ENCODE data around the gene TUSC2. TPM values are rescaled to one million over a fixed set of nuclear protein-coding genes. Genes with fewer than 3 reads are reported as not detected.
"Not testable (repeated sequence)": the region's sequence is repeated elsewhere in the genome, so short reads cannot be mapped to it uniquely, and the experiment has no call there.

Gene TUSC2
- total RNA-seq, 1 donor from 2014 or later, result 20.8 TPM

DNA sequence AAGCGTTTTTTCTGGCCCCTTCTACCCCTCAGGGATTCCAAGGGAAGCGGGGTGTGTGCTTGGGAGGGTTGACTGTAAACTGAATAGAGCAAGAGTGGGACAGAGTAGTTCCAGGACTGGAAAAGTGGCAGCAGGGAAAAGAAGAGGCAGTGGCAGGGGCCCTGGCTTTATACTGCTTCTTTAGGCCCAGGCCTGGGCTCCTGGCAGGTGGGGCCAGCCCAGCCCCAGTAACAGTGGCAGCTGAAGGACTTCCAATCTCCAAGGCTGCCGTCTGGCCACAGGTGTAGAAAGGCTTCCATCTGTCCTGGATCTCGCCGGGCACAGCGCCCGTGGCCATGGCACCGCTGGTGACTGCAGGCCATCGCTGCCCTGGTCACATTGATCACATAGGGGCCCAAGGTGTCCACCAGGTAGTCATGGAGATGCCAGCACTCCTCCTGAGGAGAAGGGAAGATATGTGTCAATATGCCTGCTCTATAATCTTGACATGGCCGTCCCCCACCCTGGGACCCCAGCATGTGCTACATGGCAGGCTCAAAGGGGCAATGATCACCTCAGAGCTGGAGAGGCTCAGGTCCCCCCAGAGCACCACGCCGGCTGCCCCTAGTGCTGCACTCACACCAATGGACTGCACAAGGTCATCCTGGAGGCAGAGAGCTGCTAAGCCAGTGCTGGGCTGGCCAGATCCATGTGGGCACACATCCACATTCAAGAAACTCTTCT is 34.8 kb downstream of the TUSC2 start:
- no peak for DNase-seq

DNA sequence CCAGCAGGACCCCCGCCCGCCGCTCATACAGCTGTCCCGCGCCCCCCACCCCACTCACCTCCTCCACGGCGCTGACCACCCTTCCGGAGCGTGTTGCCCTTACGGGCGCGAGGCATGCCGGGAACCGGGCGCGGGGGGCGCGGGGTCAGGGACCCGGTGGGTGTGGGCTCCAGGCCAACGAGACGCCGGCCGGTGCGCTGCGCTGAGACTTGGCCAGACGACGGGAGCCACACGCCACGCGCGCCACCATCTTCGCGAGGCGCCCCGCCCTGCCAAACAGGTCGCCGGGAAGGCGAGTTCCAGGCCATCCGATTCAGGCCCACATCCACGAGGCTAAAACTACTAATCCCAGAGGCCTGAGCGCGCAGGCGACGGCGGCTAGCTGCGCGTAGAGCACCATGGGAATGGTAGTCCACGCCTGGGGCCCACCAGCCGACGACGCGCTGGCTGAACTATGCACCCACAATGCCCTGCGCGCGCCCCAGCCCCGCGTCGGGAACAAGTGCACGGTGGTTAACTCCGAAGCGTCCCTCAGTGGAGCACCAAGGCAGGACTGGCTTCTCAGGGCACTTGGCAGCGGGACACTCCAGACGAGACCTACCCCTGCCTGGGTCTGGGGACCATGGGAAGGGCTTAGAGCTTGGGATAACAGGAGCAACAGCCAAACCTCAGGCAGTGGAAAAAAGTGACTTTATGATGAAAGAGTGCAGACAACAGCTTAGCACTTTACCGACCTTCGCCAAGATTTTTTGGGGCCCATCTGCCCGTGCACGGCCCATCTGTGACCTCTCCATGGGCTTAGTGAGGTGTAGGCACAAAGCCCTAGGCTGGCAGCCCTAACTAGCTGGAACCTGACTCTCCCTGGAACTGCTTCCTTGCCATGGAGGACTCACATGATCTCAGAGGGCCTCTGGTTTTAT is 35.6 kb downstream of the TUSC2 start, which contains the start of gene IFRD2:
Gene IFRD2, minus strand, starts transcription at position 271 of the 920 bp plus-strand sequence. Its CDS starts 155 bp downstream, at position 116.
- DNase-seq, result peak; percentile 99

DNA sequence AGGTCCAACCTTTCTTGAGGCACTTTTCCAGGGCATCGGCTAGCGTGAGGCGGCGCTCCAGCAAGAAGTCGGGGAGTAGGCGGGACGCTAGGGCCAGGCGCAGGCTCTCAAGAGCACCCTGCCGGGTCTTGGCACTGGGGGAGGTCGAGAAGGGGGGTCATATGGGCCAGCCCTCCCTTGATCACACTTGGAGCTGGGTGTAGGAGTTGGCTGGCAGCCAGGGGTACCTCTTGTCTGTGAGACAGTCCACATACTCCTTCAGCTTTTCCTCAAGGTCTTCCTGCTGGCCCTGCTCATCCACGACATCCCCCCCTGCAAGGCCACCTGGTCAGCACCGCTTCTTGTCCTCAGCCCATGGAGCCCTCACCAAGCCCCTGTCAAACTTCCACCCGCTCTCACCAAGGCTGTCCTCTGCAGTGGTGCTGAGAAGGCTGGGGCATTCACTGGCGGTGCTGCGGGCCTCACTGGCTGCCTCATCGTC is 37.8 kb downstream of the TUSC2 start:
- no peak for DNase-seq

DNA sequence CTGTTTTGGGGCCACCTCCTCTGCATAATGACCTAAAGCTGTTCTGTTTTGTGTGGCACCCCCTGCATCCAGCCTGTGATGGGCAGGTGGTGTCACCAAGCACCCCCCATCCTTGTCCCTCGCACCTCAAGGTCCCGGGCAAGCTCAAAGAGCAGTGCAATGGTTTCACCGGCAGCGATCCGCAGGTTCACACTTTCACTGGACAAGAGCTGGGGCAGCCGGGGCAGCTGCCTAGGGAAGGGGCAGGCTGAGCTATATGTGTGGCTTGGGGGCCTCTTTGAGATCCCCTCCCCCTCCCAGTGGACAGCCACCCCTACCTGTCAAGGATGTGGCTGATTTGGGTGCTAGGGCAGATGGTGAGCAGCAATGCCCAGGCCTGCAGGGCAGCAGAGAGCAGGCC is 38.9 kb downstream of the TUSC2 start:
- no peak for DNase-seq

DNA sequence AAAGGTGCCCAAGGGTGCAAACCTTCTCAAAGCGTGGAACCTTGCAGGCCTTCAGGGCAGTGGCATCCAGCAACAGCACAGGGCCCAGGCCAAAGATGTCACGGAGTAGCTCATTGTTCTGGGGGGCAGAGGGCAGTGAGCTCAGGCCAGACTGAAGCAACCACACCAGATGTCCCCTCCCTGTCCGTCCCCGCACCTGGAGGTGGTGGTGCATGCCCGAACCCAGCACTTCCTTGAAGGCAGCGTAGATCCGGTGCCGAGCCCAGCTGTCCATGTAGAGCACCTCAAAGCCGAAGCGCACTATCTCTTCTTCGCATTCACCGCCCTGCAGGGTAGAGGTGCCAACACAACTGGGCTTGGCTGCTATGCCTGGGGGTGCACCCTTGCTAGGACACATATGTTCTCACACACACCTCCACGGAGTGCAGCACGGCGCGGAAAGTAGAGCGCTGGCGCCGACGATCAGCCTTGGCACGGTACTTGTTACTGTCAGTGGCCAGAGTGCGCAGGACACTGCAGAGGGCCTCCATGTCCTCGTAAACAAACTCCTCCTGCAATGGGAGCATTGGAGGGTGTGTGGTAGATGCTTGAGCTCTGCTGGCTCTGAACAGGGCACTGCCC is 39.5 kb downstream of the TUSC2 start:
- no peak for DNase-seq

DNA sequence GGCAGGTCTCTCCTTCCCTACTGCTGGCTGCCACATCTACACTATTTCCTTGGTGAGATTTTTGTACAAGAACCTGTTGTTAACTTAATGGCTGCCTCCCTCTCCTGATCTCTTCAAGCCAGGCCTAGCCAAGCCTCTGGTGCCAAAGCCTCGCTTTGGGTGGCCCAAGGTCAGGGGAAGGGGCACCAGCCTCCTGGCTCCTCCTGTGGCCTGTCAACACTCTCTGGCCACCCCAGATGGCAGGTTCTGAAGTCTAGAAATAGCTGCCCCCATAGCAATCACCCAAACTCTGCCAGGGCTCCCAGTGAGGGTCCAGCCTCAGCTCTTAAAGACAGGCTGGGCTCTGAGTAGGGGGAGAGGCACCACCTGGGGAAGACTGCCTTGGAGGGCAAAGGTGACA is 40.8 kb downstream of the TUSC2 start:
- no peak for DNase-seq

DNA sequence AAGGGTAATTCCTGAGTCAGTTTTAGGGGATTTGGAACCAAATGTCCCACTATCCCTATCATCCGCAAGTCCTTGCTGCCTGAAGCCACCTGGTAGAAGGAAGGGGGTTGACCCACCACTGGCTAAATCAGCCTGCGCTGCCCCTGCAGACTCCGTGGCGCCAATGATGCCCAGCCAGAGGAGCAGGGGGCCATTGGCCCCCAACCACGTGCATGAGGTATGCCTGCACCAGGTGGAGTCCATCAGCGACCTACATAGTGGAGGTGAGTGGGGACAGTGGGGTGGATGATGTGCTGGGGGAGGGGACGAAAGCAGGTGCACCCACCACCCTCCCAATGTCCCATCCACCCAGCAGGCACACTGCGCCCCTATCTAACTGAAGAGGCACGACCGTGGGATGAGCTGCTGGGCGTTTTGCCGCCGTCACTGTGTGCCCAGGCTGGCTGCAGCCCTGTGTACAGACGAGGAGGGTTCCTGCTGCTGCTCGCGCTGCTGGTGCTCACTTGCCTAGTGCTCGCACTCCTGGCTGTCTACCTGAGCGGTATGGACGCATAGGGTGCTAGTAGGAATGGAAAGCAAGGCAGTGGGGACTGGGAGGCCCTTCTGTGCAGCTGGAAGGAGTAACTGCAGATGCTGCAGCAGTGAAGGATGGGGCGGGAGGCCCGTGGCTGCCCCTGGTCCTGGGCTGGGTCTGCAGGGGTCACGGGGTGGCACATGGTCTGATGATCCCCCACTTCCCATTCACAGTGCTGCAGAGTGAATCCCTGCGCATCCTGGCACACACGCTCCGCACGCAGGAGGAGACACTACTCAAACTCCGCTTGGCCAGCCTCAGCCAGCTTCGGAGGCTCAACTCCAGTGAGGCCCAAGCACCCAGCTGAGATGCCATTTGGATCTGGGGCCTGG is 41.4 kb downstream of the TUSC2 start:
- no peak for DNase-seq

DNA sequence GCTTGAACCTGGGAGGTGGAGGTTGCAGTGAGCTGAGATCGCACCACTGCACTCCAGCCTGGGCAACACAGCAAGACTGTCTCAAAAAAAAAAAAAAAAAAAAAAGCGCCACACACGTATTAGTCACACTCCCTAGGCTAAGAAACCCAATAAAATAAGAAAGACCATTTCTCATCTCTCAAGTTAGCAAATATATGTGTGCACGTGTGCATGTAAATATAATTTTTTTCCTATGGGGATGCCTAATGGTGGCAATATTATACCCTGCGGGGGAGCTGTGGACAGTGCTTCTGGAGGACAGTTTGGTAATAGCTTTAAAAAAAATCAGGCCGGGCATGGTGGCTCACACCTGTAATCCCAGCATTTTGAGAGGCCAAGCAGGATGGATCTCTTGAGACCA is 43.9 kb downstream of the TUSC2 start:
- not testable (repeated sequence) for DNase-seq

DNA sequence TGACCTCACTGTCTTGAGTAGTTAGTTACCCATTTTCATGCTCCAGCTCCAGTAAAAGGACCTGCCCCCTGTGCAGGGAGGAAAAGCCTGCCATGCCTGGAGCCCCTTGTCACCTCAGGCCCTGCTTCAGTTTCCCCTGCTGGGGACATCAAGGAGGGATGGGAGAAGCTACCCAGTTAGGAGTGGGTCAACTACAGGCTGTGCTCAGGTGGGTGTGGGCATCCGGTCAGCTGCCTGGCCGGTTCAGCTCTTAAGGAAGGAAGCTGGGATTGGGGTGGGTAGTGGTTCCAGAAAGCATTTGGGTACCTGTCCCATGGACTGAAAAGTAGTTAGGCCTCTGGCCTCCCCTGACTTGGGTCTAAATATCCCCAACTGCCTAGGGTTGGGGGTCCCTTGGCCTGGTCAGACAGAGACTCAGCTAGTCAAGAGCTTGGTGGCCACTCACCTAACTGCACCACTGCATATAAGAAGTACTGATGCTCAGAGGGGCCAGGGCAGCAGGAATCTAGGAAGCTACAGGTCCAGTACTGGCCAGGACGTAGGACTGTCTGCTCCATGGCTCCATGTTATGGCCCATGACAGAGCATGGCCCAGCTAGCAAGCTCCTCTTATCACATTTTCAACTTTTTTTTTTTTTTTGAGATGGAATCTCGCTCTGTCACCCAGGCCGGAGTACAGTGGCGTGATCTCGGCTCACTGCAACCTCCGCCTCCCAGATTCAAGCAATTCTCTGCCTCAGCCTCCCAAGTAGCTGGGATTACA is 48.6 kb downstream of the TUSC2 start:
- DNase-seq, result no peak

DNA sequence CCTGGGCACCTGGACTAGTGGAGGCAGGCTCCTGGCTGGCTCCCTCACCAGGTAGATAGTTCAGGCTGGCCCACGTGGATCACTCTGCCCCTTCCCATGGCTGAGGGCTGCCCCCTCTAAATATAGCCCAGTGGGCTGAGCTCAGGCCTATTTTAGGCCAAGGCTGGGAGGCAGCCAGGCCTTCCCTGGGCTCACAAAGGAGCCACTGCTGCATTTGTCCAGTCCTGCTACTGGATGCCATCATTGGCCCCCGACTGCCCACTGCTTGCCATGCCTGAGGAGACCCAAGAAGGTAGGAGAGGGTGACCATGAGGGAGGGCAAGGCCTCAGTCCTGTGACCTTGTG is 49.2 kb downstream of the TUSC2 start, which contains the start of gene LSMEM2:
Gene LSMEM2, plus strand, starts transcription at position 208 of the 345 bp plus-strand sequence. Its CDS starts 27 bp downstream, at position 235.
- no peak for DNase-seq

DNA sequence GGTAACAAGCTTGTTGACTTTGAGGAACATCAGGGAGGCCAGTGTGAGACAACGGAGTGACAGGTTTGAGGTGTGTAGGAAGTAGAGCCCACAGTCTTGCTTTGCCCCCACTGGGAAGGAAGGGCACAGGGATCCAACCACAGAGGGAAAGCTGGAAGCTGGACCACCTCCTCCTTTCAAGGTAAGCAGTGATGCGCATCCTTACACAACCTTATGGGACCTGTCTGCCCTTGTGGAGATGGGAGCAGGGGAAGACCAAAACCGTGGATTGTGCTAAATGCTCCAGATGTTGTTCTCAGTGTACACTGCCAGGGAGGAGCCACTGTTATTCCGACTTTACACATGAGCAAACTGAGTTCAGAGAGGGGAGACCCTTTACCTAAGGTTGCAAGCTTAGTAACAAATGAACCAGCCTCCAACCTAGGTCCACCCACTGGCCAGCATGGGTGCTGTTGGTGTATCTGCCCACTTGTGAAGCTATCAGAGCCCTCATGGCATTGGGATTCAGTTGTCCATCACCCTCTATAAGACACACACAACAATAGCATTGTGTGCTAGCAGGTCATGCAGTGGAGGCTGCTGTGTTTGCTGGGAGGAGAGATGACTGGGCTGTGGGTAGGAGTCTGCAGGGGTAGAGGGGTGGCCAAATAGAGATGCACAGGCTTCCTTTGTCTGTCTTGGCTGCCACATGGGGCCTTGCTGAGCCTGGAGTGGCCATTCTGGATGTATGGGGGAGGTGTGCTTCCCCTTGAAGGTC is 49.7 kb downstream of the TUSC2 start:
- no peak for DNase-seq

DNA sequence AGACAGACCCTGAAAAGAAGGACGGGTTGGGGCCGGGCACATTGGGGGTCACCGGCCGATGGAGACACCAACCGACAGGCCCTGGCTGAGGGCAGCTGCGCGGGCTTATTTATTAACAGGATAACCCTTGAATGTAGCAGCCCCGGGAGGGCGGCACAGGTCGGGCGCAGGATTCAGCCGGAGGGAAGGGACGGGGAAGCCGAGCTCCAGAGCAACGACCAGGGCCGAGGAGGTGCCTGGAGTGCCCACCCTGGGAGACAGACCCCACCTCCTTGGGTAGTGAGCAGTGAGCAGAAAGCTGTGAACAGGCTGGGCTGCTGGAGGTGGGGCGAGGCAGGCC is 51.3 kb downstream of the TUSC2 start:
- DNase-seq, result no peak

DNA sequence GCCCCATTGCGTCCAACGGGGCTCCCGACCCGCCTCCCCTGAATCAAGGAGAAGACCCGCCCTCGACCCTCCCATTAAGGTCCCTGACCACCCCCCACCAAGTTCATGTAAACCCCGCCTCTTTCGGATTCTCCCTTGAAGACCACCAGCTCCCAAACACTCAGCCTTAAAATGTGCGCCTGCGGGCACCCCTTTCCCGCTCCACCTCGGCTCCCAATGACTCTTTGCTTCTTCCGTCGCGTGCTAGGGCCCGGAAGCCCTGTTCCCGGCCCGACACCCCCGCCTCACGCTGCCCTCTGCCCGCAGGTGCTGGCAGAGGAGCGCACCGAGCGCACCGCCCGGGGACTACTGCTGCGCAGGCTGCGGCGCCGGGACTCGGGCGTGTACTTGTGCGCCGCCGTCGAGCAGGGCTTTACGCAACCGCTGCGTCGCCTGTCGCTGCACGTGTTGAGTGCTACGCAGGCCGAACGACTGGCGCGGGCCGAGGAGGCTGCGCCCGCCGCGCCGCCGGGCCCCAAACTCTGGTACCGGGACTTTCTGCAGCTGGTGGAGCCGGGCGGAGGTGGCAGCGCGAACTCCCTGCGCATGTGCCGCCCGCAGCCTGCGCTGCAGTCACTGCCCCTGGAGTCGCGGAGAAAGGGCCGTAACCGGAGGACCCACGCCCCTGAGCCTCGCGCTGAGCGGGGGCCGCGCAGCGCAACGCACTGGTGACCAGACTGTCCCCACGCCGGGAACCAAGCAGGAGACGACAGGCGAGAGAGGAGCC is 51.8 kb downstream of the TUSC2 start:
- DNase-seq, result no peak

DNA sequence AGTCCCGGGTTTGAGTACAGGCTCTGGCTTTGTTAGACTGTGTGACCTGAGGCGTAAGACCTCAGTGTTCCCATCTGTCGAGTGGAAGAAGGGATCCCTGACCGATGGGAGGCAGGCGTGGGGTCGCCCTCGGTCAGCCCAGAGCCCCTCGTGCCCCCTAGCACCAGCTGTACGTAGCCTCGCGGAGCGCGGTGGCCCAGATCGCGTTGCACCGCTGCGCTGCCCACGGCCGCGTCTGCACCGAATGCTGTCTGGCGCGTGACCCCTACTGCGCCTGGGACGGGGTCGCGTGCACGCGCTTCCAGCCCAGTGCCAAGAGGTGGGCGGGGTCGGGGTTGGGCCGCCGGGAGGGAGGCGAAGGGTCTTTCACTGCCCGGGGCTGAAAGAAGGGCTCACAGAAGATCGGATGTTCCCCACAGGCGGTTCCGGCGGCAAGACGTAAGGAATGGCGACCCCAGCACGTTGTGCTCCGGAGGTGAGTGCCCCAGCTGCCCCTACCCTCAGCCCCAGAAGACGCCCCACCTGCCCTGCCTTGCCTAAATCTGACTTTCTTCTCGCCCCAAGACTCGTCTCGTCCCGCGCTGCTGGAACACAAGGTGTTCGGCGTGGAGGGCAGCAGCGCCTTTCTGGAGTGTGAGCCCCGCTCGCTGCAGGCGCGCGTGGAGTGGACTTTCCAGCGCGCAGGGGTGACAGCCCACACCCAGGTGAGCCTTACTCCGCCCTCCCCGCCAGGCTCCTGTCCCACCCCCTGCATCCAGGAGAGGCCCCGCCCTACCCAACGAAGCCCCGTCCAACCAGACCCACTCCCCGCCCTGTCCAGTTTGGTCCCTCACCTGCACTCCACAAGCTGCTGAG is 52.7 kb downstream of the TUSC2 start:
- no peak for DNase-seq

Measured in dermis blood vessel endothelial cell (primary cell).